Right kidney (tissue), 1 donor: ENCODE measurements around the gene KRTAP12-1.
"Not testable (repeated sequence)": the region's sequence is repeated elsewhere in the genome, so short reads cannot be mapped to it uniquely, and the experiment has no call there.

Source experiments
- DNase-seq: peaks from one replicate; pipeline ENCODE4 v3.0.0-alpha.2; 2016

Gene KRTAP12-1

GRCh38 chr21:44697811-44698734 lies 16.1 kb upstream of the KRTAP12-1 start:
- DNase-seq: no peak

- not testable (repeated sequence) for DNase-seq
Observed at GRCh38 chr21:44697172-44697810, 15.3 kb upstream of the KRTAP12-1 start, which contains the start of gene KRTAP10-12. Gene KRTAP10-12, plus strand, starts transcription at chr21:44697172. Its CDS starts 30 bp downstream, at chr21:44697202.

- DNase-seq: no peak
Observed at GRCh38 chr21:44696572-44696971, 14.6 kb upstream of the KRTAP12-1 start.

GRCh38 chr21:44695641-44696040 lies 13.7 kb upstream of the KRTAP12-1 start:
- DNase-seq: no peak

- DNase-seq: no peak
Observed at GRCh38 chr21:44695184-44695583, 13.2 kb upstream of the KRTAP12-1 start.

GRCh38 chr21:44694776-44695175 lies 12.8 kb upstream of the KRTAP12-1 start:
- DNase-seq: no peak

- DNase-seq: no peak
Observed at GRCh38 chr21:44692798-44693512, 11.0 kb upstream of the KRTAP12-1 start.

GRCh38 chr21:44691686-44692085 lies 9.7 kb upstream of the KRTAP12-1 start:
- DNase-seq: no peak

GRCh38 chr21:44689740-44690139 lies 7.8 kb upstream of the KRTAP12-1 start:
- DNase-seq: not testable (repeated sequence)

GRCh38 chr21:44687671-44688070 lies 5.7 kb upstream of the KRTAP12-1 start:
- no peak for DNase-seq

GRCh38 chr21:44686843-44687561 lies 5.0 kb upstream of the KRTAP12-1 start:
- no peak for DNase-seq

GRCh38 chr21:44686000-44686781 lies 4.2 kb upstream of the KRTAP12-1 start:
- no peak for DNase-seq

- DNase-seq: not testable (repeated sequence)
Observed at GRCh38 chr21:44685050-44685449, 3.1 kb upstream of the KRTAP12-1 start.

GRCh38 chr21:44684483-44684882 lies 2.5 kb upstream of the KRTAP12-1 start:
- no peak for DNase-seq

- DNase-seq: no peak
Observed at GRCh38 chr21:44684077-44684476, 2.1 kb upstream of the KRTAP12-1 start.

- no peak for DNase-seq
Observed at GRCh38 chr21:44682580-44683151, 703 bp upstream of the KRTAP12-1 start.

GRCh38 chr21:44681152-44681551 lies 811 bp downstream of the KRTAP12-1 start:
- no peak for DNase-seq

- no peak for DNase-seq
Observed at GRCh38 chr21:44677881-44678280, 4.1 kb downstream of the KRTAP12-1 start.

GRCh38 chr21:44671911-44672310 lies 10.1 kb downstream of the KRTAP12-1 start:
- no peak for DNase-seq

GRCh38 chr21:44670642-44671432 lies 11.1 kb downstream of the KRTAP12-1 start:
- no peak for DNase-seq
